ENCODE data around the gene GPR34. TPM values are rescaled to one million over a fixed set of nuclear protein-coding genes. Genes with fewer than 3 reads are reported as not detected.

Gene GPR34
- total and polyA plus RNA-seq, 2 of the 13 experiments (the other 11 are each of a cell fraction or from before 2014, with no cell fraction given), result not detected

DNA sequence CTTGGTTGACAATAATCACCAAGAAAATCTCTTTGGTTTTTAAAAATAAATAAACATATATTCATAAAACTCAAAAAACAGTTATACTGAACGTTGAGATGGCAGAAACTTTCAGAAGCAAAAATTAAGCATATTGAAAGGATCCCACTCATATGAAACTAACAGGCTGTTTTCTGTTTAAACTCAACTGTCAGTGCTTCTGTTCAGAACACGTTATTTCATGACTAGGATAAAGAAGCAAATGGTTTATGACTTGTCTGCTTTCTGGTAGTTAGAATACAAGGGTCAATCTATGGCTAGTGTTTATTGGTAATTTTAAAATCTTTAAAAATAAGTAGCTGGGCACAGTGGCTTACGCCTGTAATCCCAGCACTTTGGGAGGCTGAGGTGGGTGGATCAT lies 39.4 kb downstream of the GPR34 start:
- Histone ChIP-seq H3K4me1 (ENCODE audit: insufficient read depth, low read length) (no peaks in the 10 kb centered on the region), H3K4me3 (replicated peaks in 1 of 3; ENCODE audit: insufficient read depth in 1 of 3, low read depth in 2 of 3, low read length in 3 of 3) (no peak overlapping the region), H3K79me2 (ENCODE audit: insufficient read depth, low read length) (no peaks in the 10 kb centered on the region), H3K4me2 (ENCODE audit: low read depth, low read length) (no peak overlapping the region), H3K36me3 (replicated peaks in 1 of 2; ENCODE audit: control insufficient read depth in 1 of 2, insufficient read depth in 2 of 2, low read length in 2 of 2) (no peaks in the 10 kb centered on the region), H4K20me1 (ENCODE audit: insufficient read depth, low read length) (no peaks in the 10 kb centered on the region), H2AFZ (ENCODE audit: low read length) (no peak overlapping the region), H3K9ac (ENCODE audit: insufficient read depth, low read depth, low read length) (no peak overlapping the region), H3K27ac (ENCODE audit: extremely low read length, insufficient read depth, low read length) (no peak overlapping the region), H3K27me3 (ENCODE audit: control insufficient read depth in 1 of 2, insufficient read depth in 2 of 2, low read length in 2 of 2) (no peaks in the 10 kb centered on the region), H3K9me3 (ENCODE audit: low read length) (no peaks in the 10 kb centered on the region)
- ATAC-seq (no peak), DNase-seq (ENCODE audit: low spot score) (no peak), FAIRE-seq (no peak)
- BruUV-seq (replicated peaks), result no TSS peak
- ChIA-PET POLR2A (no interaction called here), CTCF (ENCODE audit: low intra/inter-chr PET ratio, low total read pairs) (no interaction called here)
- 96% methylated on average over 3 of the region's 3 CpGs for WGBS (ENCODE audit: low lambda C conversion rate)
- TF ChIP-seq ZNF746 (CRISPR knock-in tag; IDR thresholded peaks at IDR 0.05), result no peak
- TF ChIP-seq, protein P1, sequence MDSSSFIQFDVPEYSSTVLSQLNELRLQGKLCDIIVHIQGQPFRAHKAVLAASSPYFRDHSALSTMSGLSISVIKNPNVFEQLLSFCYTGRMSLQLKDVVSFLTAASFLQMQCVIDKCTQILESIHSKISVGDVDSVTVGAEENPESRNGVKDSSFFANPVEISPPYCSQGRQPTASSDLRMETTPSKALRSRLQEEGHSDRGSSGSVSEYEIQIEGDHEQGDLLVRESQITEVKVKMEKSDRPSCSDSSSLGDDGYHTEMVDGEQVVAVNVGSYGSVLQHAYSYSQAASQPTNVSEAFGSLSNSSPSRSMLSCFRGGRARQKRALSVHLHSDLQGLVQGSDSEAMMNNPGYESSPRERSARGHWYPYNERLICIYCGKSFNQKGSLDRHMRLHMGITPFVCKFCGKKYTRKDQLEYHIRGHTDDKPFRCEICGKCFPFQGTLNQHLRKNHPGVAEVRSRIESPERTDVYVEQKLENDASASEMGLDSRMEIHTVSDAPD (CRISPR knock-in tag; IDR thresholded peaks at IDR 0.05), result no peak
- TF ChIP-seq STAG1 (CRISPR knock-in tag; IDR thresholded peaks at IDR 0.05), result no peak
- TF ChIP-seq, protein P2, sequence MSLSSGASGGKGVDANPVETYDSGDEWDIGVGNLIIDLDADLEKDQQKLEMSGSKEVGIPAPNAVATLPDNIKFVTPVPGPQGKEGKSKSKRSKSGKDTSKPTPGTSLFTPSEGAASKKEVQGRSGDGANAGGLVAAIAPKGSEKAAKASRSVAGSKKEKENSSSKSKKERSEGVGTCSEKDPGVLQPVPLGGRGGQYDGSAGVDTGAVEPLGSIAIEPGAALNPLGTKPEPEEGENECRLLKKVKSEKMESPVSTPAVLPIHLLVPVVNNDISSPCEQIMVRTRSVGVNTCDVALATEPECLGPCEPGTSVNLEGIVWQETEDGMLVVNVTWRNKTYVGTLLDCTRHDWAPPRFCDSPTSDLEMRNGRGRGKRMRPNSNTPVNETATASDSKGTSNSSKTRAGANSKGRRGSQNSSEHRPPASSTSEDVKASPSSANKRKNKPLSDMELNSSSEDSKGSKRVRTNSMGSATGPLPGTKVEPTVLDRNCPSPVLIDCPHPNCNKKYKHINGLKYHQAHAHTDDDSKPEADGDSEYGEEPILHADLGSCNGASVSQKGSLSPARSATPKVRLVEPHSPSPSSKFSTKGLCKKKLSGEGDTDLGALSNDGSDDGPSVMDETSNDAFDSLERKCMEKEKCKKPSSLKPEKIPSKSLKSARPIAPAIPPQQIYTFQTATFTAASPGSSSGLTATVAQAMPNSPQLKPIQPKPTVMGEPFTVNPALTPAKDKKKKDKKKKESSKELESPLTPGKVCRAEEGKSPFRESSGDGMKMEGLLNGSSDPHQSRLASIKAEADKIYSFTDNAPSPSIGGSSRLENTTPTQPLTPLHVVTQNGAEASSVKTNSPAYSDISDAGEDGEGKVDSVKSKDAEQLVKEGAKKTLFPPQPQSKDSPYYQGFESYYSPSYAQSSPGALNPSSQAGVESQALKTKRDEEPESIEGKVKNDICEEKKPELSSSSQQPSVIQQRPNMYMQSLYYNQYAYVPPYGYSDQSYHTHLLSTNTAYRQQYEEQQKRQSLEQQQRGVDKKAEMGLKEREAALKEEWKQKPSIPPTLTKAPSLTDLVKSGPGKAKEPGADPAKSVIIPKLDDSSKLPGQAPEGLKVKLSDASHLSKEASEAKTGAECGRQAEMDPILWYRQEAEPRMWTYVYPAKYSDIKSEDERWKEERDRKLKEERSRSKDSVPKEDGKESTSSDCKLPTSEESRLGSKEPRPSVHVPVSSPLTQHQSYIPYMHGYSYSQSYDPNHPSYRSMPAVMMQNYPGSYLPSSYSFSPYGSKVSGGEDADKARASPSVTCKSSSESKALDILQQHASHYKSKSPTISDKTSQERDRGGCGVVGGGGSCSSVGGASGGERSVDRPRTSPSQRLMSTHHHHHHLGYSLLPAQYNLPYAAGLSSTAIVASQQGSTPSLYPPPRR (CRISPR knock-in tag; IDR thresholded peaks at IDR 0.05; ENCODE audit: borderline replicate concordance), result no peak
- TF ChIP-seq ZFP36 (IDR thresholded peaks at IDR 0.05; ENCODE audit: borderline replicate concordance, low read depth, low read length, partially characterized antibody), result no peak
- TF ChIP-seq ZFY (CRISPR knock-in tag; IDR thresholded peaks at IDR 0.05), result no peak
- TF ChIP-seq TCF7 (IDR thresholded peaks at IDR 0.05; ENCODE audit: low read depth), result no peak
- TF ChIP-seq KLF16 (CRISPR knock-in tag; IDR thresholded peaks at IDR 0.05), result no peak
- intact Hi-C loops (cut with micrococcal nuclease; ENCODE audit: unreplicated experiment) (no loop called here), in situ Hi-C loops (cut with HindIII; ENCODE audit: extremely low pct_ligation_motif_present, low pct_unique_long_range_greater_than_20kb) (no loop called here)

Measured in HepG2 (cell line).